PC-9 (cell line): Measurements from ENCODE around the gene MAGI2. TPM values are rescaled to one million over a fixed set of nuclear protein-coding genes. Genes with fewer than 3 reads are reported as not detected.

Source experiments
- BruUV-seq: library from RNA; stranded (reverse); fragments of 400-500 nt; replicated peaks from 2 replicates; lab custom pipeline; 2021; lab: Mats Ljungman, UMichigan
- CTCF ChIA-PET: fragments of 300-600 bp; sonication (Branson Sonifier 250); formaldehyde crosslinking; loops from one replicate; lab custom pipeline; 2022; ENCODE audit warnings: antibody characterized with exemption; lab: Charles Lee
- POLR2A ChIA-PET: fragments of 300-600 bp; sonication (Branson Sonifier 250); formaldehyde crosslinking; loops from one replicate; lab custom pipeline; 2022; ENCODE audit warnings: antibody characterized with exemption; ENCODE audit not compliant: unreplicated experiment; lab: Charles Lee
- DNase-seq, 2 experiments: peaks; one replicate each; pipeline versions ENCODE4 v3.0.0 to v3.0.0-alpha.2; 2015 to 2022; ENCODE audit warnings: mixed read lengths in 1 of 2
- H2AFZ ChIP-seq: fragments of 200-600 bp; sonication (generic); 2 replicates; pipeline ENCODE4 v1.8.1; 2017; ENCODE audit warnings: antibody characterized with exemption
- H3F3A ChIP-seq: fragments of 200-600 bp; sonication (generic); 2 replicates; pipeline ENCODE4 v1.8.1; 2017; ENCODE audit warnings: antibody characterized with exemption, mild to moderate bottlenecking, low read depth; ENCODE audit not compliant: insufficient read depth
- H3K27ac ChIP-seq: fragments of 200-600 bp; sonication (generic); 2 replicates; pipeline ENCODE4 v1.6.1; 2016; ENCODE audit warnings: mixed run types
- H3K27me3 ChIP-seq: fragments of 200-600 bp; sonication (generic); 2 replicates; pipeline ENCODE4 v1.6.1; 2016; ENCODE audit warnings: low read depth, mixed run types; ENCODE audit not compliant: insufficient read depth
- H3K36me3 ChIP-seq: fragments of 200-600 bp; sonication (generic); 2 replicates; pipeline ENCODE4 v1.6.1; 2016; ENCODE audit warnings: low read depth, mixed run types
- H3K4me1 ChIP-seq: fragments of 200-600 bp; sonication (generic); replicated peaks from 2 replicates; pipeline ENCODE4 v1.6.1; 2016; ENCODE audit warnings: mixed run types; ENCODE audit not compliant: insufficient read depth
- H3K4me2 ChIP-seq: fragments of 200-600 bp; sonication (generic); 2 replicates; pipeline ENCODE4 v1.6.1; 2017; ENCODE audit warnings: mixed run types
- H3K4me3 ChIP-seq: fragments of 200-600 bp; sonication (generic); 2 replicates; pipeline ENCODE4 v1.6.1; 2016; ENCODE audit warnings: mixed run types
- H3K79me2 ChIP-seq: fragments of 200-600 bp; sonication (generic); 2 replicates; pipeline ENCODE4 v1.6.1; 2017; ENCODE audit warnings: low read depth, mixed run types
- H3K9me2 ChIP-seq: fragments of 200-600 bp; sonication (generic); 2 replicates; pipeline ENCODE4 v1.8.1; 2017; ENCODE audit warnings: mild to moderate bottlenecking; ENCODE audit not compliant: insufficient read depth
- H3K9me3 ChIP-seq: fragments of 200-600 bp; sonication (generic); 2 replicates; pipeline ENCODE4 v1.8.1; 2016; ENCODE audit warnings: low read depth; ENCODE audit not compliant: insufficient read depth
- H4K20me1 ChIP-seq: fragments of 200-600 bp; sonication (generic); 2 replicates; pipeline ENCODE4 v1.8.1; 2017; ENCODE audit not compliant: insufficient read depth
- CTCF ChIP-seq: fragments of 200-600 bp; sonication (generic); conservative IDR thresholded peaks from 2 replicates; pipeline ENCODE4 v1.6.1; 2017; ENCODE audit warnings: mixed run types, antibody characterized with exemption, mild to moderate bottlenecking, moderate library complexity
- EZH2 ChIP-seq: fragments of 200-600 bp; sonication (generic); IDR thresholded peaks from 2 replicates; pipeline ENCODE4 v1.8.0; 2017; ENCODE audit warnings: antibody characterized with exemption, low read depth
- intact Hi-C: fragments of 100-400 bp; cut with micrococcal nuclease; formaldehyde crosslinking; loops from one replicate; pipeline ENCODE4 v1.10.0; 2022; ENCODE audit not compliant: unreplicated experiment
- total RNA-seq: library from RNA; stranded (reverse); gene quantifications from 2 replicates; pipeline ENCODE4 v1.2.3, GENCODE V29; 2021

MAGI2 gene
- total RNA-seq, 1 experiment from 2014 or later, result 0.92 TPM

- H3K4me1 ChIP-seq, result no peaks in the 10 kb centered on the region
- H3K36me3 ChIP-seq, result no peaks in the 10 kb centered on the region
- intact Hi-C loops, result no loop called here
- no peaks in the 10 kb centered on the region for H4K20me1 ChIP-seq
- ChIA-PET POLR2A (no interaction called here), CTCF (no interaction called here)
- TF ChIP-seq EZH2 (no peak), CTCF (no peak)
- H3K79me2 ChIP-seq, result no peaks in the 10 kb centered on the region
- DNase-seq, result no peak
- peak overlapping the region; percentile 12; the same call in 1 of the 2 replicates for H2AFZ ChIP-seq
- H3K9me3 ChIP-seq, result no peaks in the 10 kb centered on the region
- no peaks in the 10 kb centered on the region for H3F3A ChIP-seq
- no peak overlapping the region for H3K4me2 ChIP-seq
- no peaks in the 10 kb centered on the region; the same call in 1 of the 2 replicates for H3K9me2 ChIP-seq
- no TSS peak for BruUV-seq
- no peak overlapping the region for H3K27ac ChIP-seq
- no peak overlapping the region for H3K4me3 ChIP-seq
- H3K27me3 ChIP-seq, result no peaks in the 10 kb centered on the region
Observed at GRCh38 chr7:79334841-79335240, 118.6 kb downstream of the MAGI2 start.

- POLR2A ChIA-PET, result no interaction called here
- BruUV-seq, result no TSS peak
- no peak overlapping the region for H3K4me2 ChIP-seq
- H3F3A ChIP-seq, result no peaks in the 10 kb centered on the region
- no peak overlapping the region for H3K4me3 ChIP-seq
- H3K27me3 ChIP-seq, result no peaks in the 10 kb centered on the region
- no peaks in the 10 kb centered on the region for H3K36me3 ChIP-seq
- no peaks in the 10 kb centered on the region for H4K20me1 ChIP-seq
- no peaks in the 10 kb centered on the region; the same call in 1 of the 2 replicates for H3K9me2 ChIP-seq
- intact Hi-C loops, result no loop called here
- CTCF ChIA-PET, result no interaction called here
- no peak for TF ChIP-seq CTCF
- TF ChIP-seq EZH2, result no peak
- no peak overlapping the region for H2AFZ ChIP-seq
- H3K9me3 ChIP-seq, result no peaks in the 10 kb centered on the region
- H3K27ac ChIP-seq, result no peak overlapping the region
- no peak for DNase-seq
- H3K79me2 ChIP-seq, result no peaks in the 10 kb centered on the region
- no peaks in the 10 kb centered on the region for H3K4me1 ChIP-seq
Observed at GRCh38 chr7:79334334-79334733, 119.1 kb downstream of the MAGI2 start.

GRCh38 chr7:79332091-79332490, 121.4 kb downstream of the MAGI2 start:
- H3F3A ChIP-seq, result no peaks in the 10 kb centered on the region
- no peak for DNase-seq
- H3K4me3 ChIP-seq, result no peak overlapping the region
- no TSS peak for BruUV-seq
- no peaks in the 10 kb centered on the region for H3K27me3 ChIP-seq
- TF ChIP-seq EZH2 (no peak), CTCF (no peak)
- no peaks in the 10 kb centered on the region for H3K79me2 ChIP-seq
- H3K9me3 ChIP-seq, result no peaks in the 10 kb centered on the region
- no peak overlapping the region for H3K27ac ChIP-seq
- intact Hi-C loops, result no loop called here
- H3K36me3 ChIP-seq, result no peaks in the 10 kb centered on the region
- ChIA-PET CTCF (no interaction called here), POLR2A (no interaction called here)
- H4K20me1 ChIP-seq, result no peaks in the 10 kb centered on the region
- no peaks in the 10 kb centered on the region for H3K4me1 ChIP-seq
- H3K9me2 ChIP-seq, result no peaks in the 10 kb centered on the region; the same call in 1 of the 2 replicates
- no peak overlapping the region for H3K4me2 ChIP-seq
- H2AFZ ChIP-seq, result no peak overlapping the region
